Testis (tissue), 2 donors: Measurements from ENCODE around the gene ACTG2.

ENCODE experiments used
- POLR2A ChIP-seq: fragments of 450-650 bp; IDR thresholded peaks from one replicate; pipeline ENCODE4 v1.6.1; 2017; ENCODE audit warnings: antibody characterized with exemption, mild to moderate bottlenecking, moderate library complexity
- TF ChIP-seq, protein P1 (sequence below), 3 experiments: fragments of 450-650 bp in 2 of 3; fragments of 200-600 bp in 1 of 3; sonication (generic) in 1 of 3; IDR thresholded peaks; one replicate each; pipeline ENCODE4 v1.5.1; 2016 to 2019; ENCODE audit warnings: antibody characterized with exemption in 3 of 3, mild to moderate bottlenecking in 2 of 3, moderate library complexity in 1 of 3

GRCh38 chr2:73894877-73895276 is 2.1 kb downstream of the ACTG2 start:
- TF ChIP-seq, protein P1, sequence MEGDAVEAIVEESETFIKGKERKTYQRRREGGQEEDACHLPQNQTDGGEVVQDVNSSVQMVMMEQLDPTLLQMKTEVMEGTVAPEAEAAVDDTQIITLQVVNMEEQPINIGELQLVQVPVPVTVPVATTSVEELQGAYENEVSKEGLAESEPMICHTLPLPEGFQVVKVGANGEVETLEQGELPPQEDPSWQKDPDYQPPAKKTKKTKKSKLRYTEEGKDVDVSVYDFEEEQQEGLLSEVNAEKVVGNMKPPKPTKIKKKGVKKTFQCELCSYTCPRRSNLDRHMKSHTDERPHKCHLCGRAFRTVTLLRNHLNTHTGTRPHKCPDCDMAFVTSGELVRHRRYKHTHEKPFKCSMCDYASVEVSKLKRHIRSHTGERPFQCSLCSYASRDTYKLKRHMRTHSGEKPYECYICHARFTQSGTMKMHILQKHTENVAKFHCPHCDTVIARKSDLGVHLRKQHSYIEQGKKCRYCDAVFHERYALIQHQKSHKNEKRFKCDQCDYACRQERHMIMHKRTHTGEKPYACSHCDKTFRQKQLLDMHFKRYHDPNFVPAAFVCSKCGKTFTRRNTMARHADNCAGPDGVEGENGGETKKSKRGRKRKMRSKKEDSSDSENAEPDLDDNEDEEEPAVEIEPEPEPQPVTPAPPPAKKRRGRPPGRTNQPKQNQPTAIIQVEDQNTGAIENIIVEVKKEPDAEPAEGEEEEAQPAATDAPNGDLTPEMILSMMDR (IDR thresholded peaks at IDR 0.05) = no peak
- TF ChIP-seq POLR2A = no peak
